Measurements from ENCODE around the gene MOSPD2.

- TF ChIP-seq CTCF (IDR thresholded peaks at IDR 0.05; ENCODE audit: control extremely low read depth in 1 of 3, insufficient read depth in 1 of 3, low read depth in 1 of 3, low read length in 3 of 3): no peak
- TF ChIP-seq CEBPB (IDR thresholded peaks at IDR 0.05; ENCODE audit: low read depth, low read length): no peak
- no peak for TF ChIP-seq SIN3A (conservative IDR thresholded peaks at IDR 0.05 in 1 of 2, IDR thresholded peaks at IDR 0.05 in 1 of 2; ENCODE audit: low read depth in 1 of 2, low read length in 2 of 2)
- TF ChIP-seq CHD2 (IDR thresholded peaks at IDR 0.05; ENCODE audit: low read length): no peak
- no peak for TF ChIP-seq SP2 (IDR thresholded peaks at IDR 0.05; ENCODE audit: low read length)
- no peak for TF ChIP-seq BACH1 (IDR thresholded peaks at IDR 0.05; ENCODE audit: low read length)
- no peak for TF ChIP-seq PHF8 (conservative IDR thresholded peaks at IDR 0.05; ENCODE audit: low read depth, low read length)
These were observed 58.9 kb downstream of the MOSPD2 start for GRCh38 chrX:14932136-14932535.

Measured in H1 (cell line).